EH (cell line): ENCODE measurements around the gene GNMT.

Experiments
- DNase-seq: peaks from one replicate; pipeline ENCODE4 v3.0.0-alpha.2; 2015; ENCODE audit warnings: low read depth

The GNMT gene

DNA sequence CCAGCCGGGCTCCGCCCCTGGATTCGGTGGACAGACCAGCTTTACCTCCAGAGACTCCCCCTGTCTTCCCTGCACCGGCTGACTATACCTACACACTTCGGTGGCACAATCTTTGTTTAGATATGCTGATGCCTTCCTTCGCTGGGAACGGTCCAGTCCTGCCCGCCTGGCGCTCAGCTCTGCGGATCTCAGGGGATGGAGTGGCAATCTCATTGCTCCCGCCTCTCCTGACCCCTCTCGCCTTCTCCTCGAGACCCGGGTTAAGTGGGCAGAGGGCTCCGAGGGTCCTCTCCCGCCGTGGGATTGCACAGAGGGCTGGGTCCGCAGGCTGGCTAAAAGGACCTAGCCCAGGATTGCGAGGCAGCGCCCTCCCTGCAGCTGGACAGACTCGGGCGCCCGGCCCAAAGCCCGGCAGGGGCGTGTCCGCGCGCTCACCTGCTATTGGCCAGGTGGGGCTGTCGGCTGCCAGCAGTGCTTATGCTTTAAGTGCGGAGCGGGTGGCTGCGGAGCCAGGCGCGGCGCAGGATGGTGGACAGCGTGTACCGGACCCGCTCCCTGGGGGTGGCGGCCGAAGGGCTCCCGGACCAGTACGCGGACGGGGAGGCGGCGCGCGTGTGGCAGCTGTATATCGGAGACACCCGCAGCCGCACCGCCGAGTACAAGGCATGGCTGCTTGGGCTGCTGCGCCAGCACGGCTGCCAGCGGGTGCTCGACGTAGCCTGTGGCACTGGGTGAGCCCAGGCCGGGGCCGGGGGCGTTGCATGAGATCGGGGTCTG is at the start of gene GNMT:
TSS of gene GNMT (plus strand) at position 512 of the 777 bp plus-strand sequence. CDS start at position 526, 14 bp downstream.
- peak; percentile 34 for DNase-seq

- no peak for DNase-seq
These were observed 49.2 kb upstream of the GNMT start for GRCh38 chr6:42911171-42912021.

GRCh38 chr6:42914546-42914945 is 46.0 kb upstream of the GNMT start:
- peak; percentile 47 for DNase-seq

DNA sequence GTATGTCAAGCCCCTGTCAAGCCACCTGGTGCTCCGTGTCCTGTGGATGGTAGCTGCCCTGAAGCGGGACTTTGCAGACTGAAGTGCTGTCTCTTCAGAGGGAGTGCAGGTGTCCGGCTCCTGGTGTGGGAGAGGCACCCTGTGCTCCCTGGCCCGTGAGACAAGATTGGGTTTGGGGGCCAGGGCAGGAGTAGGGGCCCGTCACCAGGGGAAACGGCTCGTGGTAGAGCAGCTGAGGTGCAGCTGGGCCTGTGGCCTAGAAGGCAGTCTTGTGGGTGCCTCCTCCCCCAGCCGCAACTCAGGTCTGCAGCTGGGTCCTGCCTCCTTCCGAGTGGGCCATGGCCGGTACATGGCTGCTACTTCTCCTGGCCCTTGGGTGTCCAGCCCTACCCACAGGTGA is 44.8 kb upstream of the GNMT start, which contains the start of gene PTCRA:
TSS of gene PTCRA (plus strand) at position 322 of the 400 bp plus-strand sequence. CDS start at position 339, 17 bp downstream.
- DNase-seq = no peak

GRCh38 chr6:42916288-42916687 is 44.3 kb upstream of the GNMT start:
- DNase-seq = no peak

GRCh38 chr6:42921801-42922200 is 38.8 kb upstream of the GNMT start:
- DNase-seq = no peak

- peak; percentile 36 for DNase-seq
These were observed 36.9 kb upstream of the GNMT start for GRCh38 chr6:42923666-42924065.

GRCh38 chr6:42925248-42925857 is 35.2 kb upstream of the GNMT start:
- no peak for DNase-seq

GRCh38 chr6:42928986-42929820 is 31.4 kb upstream of the GNMT start, which contains the start of gene CNPY3:
CNPY3 (plus strand) TSS chr6:42929480; CDS start chr6:42929571, 91 bp downstream.
- peak; percentile 99 for DNase-seq

GRCh38 chr6:42929821-42930360 is 30.7 kb upstream of the GNMT start:
- DNase-seq = peak; percentile 86

DNA sequence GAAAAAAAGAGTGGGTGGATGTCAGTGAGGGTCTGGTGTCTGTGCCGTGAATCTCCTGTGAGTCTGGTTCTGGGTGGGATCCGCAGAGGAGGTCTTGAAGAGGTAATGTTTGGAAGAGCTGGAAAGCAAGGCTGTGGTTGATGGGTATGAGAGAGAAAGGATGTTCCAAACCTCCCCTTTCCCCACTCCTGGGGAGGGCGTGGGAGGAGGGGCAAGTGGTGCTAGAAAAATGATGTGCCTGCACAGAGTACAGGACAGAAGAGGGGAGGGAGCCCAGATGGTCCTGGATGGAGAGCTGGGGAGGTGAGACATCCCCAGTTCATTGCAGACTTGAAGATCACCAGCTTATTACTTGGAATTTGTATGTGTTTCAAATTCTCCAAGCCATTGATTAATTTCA is 28.1 kb upstream of the GNMT start:
- no peak for DNase-seq

- no peak for DNase-seq
These were observed 27.3 kb upstream of the GNMT start for GRCh38 chr6:42933205-42933604.

GRCh38 chr6:42935322-42935721 is 25.2 kb upstream of the GNMT start:
- no peak for DNase-seq

- DNase-seq = no peak
These were observed 24.2 kb upstream of the GNMT start for GRCh38 chr6:42936398-42936797.

GRCh38 chr6:42937548-42938427 is 22.8 kb upstream of the GNMT start:
- DNase-seq = no peak

GRCh38 chr6:42938428-42938796 is 22.1 kb upstream of the GNMT start:
- DNase-seq = no peak

GRCh38 chr6:42938987-42939809 is 21.4 kb upstream of the GNMT start:
- DNase-seq = no peak

- no peak for DNase-seq
These were observed 20.8 kb upstream of the GNMT start for GRCh38 chr6:42939810-42940167.

DNA sequence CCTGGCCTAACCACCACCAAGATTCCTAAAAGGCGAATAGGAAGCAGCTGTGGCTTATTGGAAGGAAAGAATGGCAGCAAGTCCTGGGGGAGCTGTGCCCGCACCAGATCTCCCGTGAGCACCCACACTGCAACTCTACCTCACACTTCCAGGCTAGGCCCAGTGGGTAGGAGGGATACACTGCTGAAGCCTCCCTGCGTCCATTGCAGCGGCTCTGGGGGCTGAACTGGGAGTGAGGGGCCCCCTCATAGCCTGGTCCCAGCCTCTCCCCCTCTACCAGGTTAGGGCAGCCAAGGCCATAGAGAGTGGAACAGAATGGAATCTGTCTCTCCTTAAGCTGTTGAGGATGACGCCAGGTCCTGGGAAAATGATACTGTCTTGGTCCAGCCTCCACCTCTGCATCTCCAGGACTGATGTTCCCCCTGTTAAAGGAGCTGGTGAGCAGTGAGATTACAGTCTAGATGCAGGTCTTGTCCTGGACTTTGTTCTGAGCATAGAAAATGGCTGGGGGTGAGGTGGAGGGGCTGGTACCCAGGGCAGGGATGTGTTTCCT is 20.0 kb upstream of the GNMT start:
- no peak for DNase-seq
